Stimulated activated CD8-positive, alpha-beta memory T cell treated with anti-CD3 and anti-CD28 coated beads, Interleukin-12 subunit alpha, Interleukin-12 subunit beta, amount 100 ng/mL, for 4 hours (primary cell): ENCODE data around the gene ADAMTS12.
"Not testable (repeated sequence)": the region's sequence is repeated elsewhere in the genome, so short reads cannot be mapped to it uniquely, and the experiment has no call there.

Experiments used
- DNase-seq: peaks from one replicate; pipeline ENCODE4 v3.0.0-alpha.2; 2020; ENCODE audit warnings: low read depth

ADAMTS12 gene

GRCh38 chr5:33891788-33892619 lies at the start of gene ADAMTS12:
ADAMTS12 (minus strand) TSS chr5:33891990; CDS start chr5:33891856, 134 bp downstream.
- DNase-seq, result no peak

- no peak for DNase-seq
Observed at GRCh38 chr5:33941090-33941489, 49.3 kb upstream of the ADAMTS12 start.

- DNase-seq, result no peak
Observed at GRCh38 chr5:33939556-33940262, 47.9 kb upstream of the ADAMTS12 start.

GRCh38 chr5:33938881-33939280 lies 47.1 kb upstream of the ADAMTS12 start:
- DNase-seq, result no peak

GRCh38 chr5:33938507-33938796 lies 46.7 kb upstream of the ADAMTS12 start:
- DNase-seq, result no peak

GRCh38 chr5:33937707-33938506 lies 46.1 kb upstream of the ADAMTS12 start:
- no peak for DNase-seq

- no peak for DNase-seq
Observed at GRCh38 chr5:33937017-33937706, 45.4 kb upstream of the ADAMTS12 start.

- DNase-seq, result no peak
Observed at GRCh38 chr5:33936381-33937016, 44.7 kb upstream of the ADAMTS12 start, which contains the start of gene RXFP3. RXFP3 (plus strand) TSS chr5:33936386; CDS start chr5:33936741, 355 bp downstream.

- no peak for DNase-seq
Observed at GRCh38 chr5:33936004-33936380, 44.2 kb upstream of the ADAMTS12 start.

GRCh38 chr5:33934176-33934575 lies 42.4 kb upstream of the ADAMTS12 start:
- DNase-seq, result no peak

- no peak for DNase-seq
Observed at GRCh38 chr5:33933723-33934169, 42.0 kb upstream of the ADAMTS12 start.

- DNase-seq, result no peak
Observed at GRCh38 chr5:33931136-33931535, 39.3 kb upstream of the ADAMTS12 start.

- DNase-seq, result no peak
Observed at GRCh38 chr5:33929925-33930690, 38.3 kb upstream of the ADAMTS12 start.

- DNase-seq, result no peak
Observed at GRCh38 chr5:33928283-33928682, 36.5 kb upstream of the ADAMTS12 start.

- no peak for DNase-seq
Observed at GRCh38 chr5:33927685-33928084, 35.9 kb upstream of the ADAMTS12 start.

- no peak for DNase-seq
Observed at GRCh38 chr5:33925278-33925677, 33.5 kb upstream of the ADAMTS12 start.

- no peak for DNase-seq
Observed at GRCh38 chr5:33921002-33921401, 29.2 kb upstream of the ADAMTS12 start.

GRCh38 chr5:33914844-33915243 lies 23.1 kb upstream of the ADAMTS12 start:
- DNase-seq, result not testable (repeated sequence)

GRCh38 chr5:33906248-33906647 lies 14.5 kb upstream of the ADAMTS12 start:
- DNase-seq, result not testable (repeated sequence)

GRCh38 chr5:33905381-33905780 lies 13.6 kb upstream of the ADAMTS12 start:
- DNase-seq, result no peak

- DNase-seq, result no peak
Observed at GRCh38 chr5:33903118-33903517, 11.3 kb upstream of the ADAMTS12 start.
